Measurements from ENCODE around the gene AGBL3. TPM values are rescaled to one million over a fixed set of nuclear protein-coding genes. Genes with fewer than 3 reads are reported as not detected.
A peak's percentile ranks its signal among the peaks of the same experiment; 100 is the strongest.
"Not testable (repeated sequence)": the region's sequence is repeated elsewhere in the genome, so short reads cannot be mapped to it uniquely, and the experiment has no call there.

Gene AGBL3
- polyA plus RNA-seq, 1 donor from 2014 or later, result 1.3 TPM

- H3K27ac Mint-ChIP-seq, result peak overlapping the region in 2 of 3 donors; percentile 7 to 11
- H3K4me1 Mint-ChIP-seq, result peaks cover 14 to 22% (median 15%) of the 10 kb centered on the region in 3 donors
- no peak overlapping the region for H3K4me3 Mint-ChIP-seq
- peaks cover 7% of the 10 kb centered on the region for H3K36me3 Mint-ChIP-seq
- H3K9me3 Mint-ChIP-seq, result peaks cover 0 to 2% (median 0%) of the 10 kb centered on the region in 3 donors
- H3K27me3 Mint-ChIP-seq, result no peaks in the 10 kb centered on the region
Measured at GRCh38 chr7:134993877-134994456, 7.7 kb downstream of the AGBL3 start.

- Mint-ChIP-seq H3K9me3 (peaks cover 0 to 2% (median 0%) of the 10 kb centered on the region in 3 donors), H3K4me3 (peak overlapping the region in 1 of 4 donors; percentile 5), H3K27ac (peak overlapping the region in 1 of 3 donors; percentile 96), H3K36me3 (peaks cover 7% of the 10 kb centered on the region), H3K4me1 (peaks cover 8 to 16% (median 12%) of the 10 kb centered on the region in 3 donors), H3K27me3 (no peaks in the 10 kb centered on the region)
Measured at GRCh38 chr7:134995239-134996096, 9.2 kb downstream of the AGBL3 start.

GRCh38 chr7:134996097-134996550 is 9.8 kb downstream of the AGBL3 start:
- H3K27ac Mint-ChIP-seq, result peak overlapping the region in 1 of 3 donors; percentile 16
- peaks cover 8 to 16% (median 12%) of the 10 kb centered on the region in 3 donors for H3K4me1 Mint-ChIP-seq

DNA sequence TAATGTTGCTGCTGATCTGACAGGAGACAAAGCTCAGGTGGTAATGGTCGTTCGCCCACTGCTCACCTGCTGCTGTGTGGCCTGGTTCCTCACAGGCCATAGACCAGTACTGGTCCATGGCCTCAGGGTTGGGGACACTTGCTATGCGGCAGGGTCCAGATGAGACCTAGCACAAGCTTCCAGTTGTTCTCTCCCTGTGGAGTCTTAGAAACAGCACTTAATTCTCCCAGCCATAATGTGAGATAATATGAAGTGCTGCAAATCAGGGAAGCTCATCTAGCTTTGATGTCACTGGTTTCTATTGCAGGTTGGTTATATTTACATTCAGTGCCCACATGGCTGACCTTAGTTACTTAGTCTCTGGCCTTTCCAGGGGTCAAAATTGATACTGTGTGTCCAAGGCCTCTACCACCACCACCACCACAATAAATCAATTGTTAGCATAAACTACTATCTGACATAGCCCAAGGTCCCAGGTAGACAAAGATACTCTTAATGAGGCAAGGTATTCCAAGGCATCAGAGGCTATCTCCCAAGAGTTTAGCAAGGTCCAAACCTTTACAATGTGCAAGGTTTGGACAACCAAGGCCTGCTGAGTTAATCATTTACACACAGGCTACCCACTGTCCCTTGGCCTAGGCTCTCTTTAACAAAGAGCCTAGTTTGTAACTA is 11.0 kb downstream of the AGBL3 start:
- Mint-ChIP-seq H3K4me3 (no peak overlapping the region), H3K9me3 (peaks cover 0 to 2% (median 2%) of the 10 kb centered on the region in 3 donors), H3K36me3 (peaks cover 7% of the 10 kb centered on the region), H3K27ac (no peak overlapping the region), H3K27me3 (no peaks in the 10 kb centered on the region), H3K4me1 (peaks cover 6 to 11% (median 7%) of the 10 kb centered on the region in 3 donors)

More at GRCh38 chr7:134996097-134996550, 9.8 kb downstream of the AGBL3 start:
- Mint-ChIP-seq H3K4me3 (no peak overlapping the region), H3K9me3 (peaks cover 0 to 2% (median 0%) of the 10 kb centered on the region in 3 donors), H3K27me3 (no peaks in the 10 kb centered on the region), H3K36me3 (peaks cover 9% of the 10 kb centered on the region)

DNA sequence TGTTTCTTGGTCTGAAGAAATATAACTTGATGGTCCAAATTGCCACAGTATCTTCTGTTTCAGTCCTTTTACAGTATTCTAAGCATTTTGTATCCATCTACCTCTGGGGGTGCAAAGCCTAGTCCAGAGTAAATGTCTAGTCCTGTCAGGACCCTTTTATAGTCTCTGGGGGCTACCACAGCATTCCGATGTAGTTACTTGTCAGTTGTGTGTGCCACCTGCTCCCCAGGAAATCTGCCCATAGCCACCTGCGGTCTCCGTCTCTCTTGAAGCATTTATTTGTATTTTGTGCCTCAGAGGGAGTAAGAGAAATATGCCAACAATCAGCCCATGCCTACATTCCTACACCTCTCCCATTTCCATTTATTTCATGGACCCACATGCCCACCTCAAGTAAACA is 12.8 kb downstream of the AGBL3 start:
- H3K27ac Mint-ChIP-seq, result peak overlapping the region in 1 of 3 donors; percentile 28
- H3K4me3 Mint-ChIP-seq, result no peak overlapping the region
- H3K36me3 Mint-ChIP-seq, result peaks cover 7% of the 10 kb centered on the region
- H3K9me3 Mint-ChIP-seq, result peaks cover 0 to 2% (median 2%) of the 10 kb centered on the region in 3 donors
- H3K27me3 Mint-ChIP-seq, result no peaks in the 10 kb centered on the region
- H3K4me1 Mint-ChIP-seq, result peaks cover 0 to 4% (median 2%) of the 10 kb centered on the region in 3 donors

- Mint-ChIP-seq H3K4me3 (no peak overlapping the region), H3K36me3 (peaks cover 5% of the 10 kb centered on the region), H3K4me1 (no peaks in the 10 kb centered on the region), H3K27ac (no peak overlapping the region), H3K27me3 (no peaks in the 10 kb centered on the region), H3K9me3 (peaks cover 0 to 2% (median 2%) of the 10 kb centered on the region in 3 donors)
Measured at GRCh38 chr7:135001390-135002165, 15.3 kb downstream of the AGBL3 start.

DNA sequence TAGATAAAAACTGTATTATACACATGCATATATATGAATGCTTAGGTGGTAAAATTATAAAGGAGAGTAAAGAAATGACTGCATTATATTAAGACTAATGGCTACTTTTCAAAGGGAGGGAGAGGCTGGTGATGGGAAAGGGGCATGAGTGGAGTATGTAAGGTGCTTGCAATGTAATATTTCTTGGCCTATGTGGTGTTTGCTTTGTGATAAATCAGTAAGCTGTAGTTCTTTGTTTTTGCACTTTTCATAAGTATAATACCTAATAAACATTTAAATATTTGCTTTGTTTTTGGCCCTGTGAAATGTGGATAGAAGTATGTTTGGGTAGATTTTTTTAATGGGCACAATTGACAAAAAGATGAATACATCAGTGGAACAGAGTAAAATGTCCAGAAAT is 25.9 kb downstream of the AGBL3 start:
- Mint-ChIP-seq H3K27ac (no peak overlapping the region), H3K36me3 (peaks cover 2% of the 10 kb centered on the region), H3K4me3 (no peak overlapping the region)

DNA sequence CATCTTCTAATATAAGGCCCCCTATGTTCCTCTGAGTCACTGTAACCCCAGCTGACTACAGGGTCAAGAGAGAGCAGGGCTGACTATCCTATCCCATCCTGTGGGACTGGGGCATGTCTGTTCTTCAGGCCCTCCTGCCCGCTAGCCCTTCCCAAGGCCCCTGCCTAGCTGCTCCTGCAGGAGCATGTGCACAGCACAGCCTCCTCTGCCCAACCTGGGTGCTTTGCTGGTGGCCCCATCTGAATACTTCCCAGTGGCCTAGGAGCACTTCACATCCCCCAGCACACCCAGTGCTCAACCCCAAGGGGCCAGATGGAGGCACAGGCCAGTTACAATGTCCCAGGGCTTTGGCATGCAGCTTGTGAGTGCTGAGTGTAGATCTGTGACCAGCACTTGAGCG is 37.3 kb downstream of the AGBL3 start:
- no peaks in the 10 kb centered on the region for H3K4me1 Mint-ChIP-seq
- H3K27me3 Mint-ChIP-seq, result no peaks in the 10 kb centered on the region
- no peak overlapping the region for H3K27ac Mint-ChIP-seq
- H3K36me3 Mint-ChIP-seq, result peaks cover 5% of the 10 kb centered on the region
- no peak overlapping the region for H3K4me3 Mint-ChIP-seq
- H3K9me3 Mint-ChIP-seq, result peaks cover 0 to 17% (median 6%) of the 10 kb centered on the region in 3 donors

More for the DNA sequence above, 25.9 kb downstream of the AGBL3 start:
- peaks cover 1% of the 10 kb centered on the region for H3K27me3 Mint-ChIP-seq
- no peaks in the 10 kb centered on the region for H3K4me1 Mint-ChIP-seq
- H3K9me3 Mint-ChIP-seq, result peaks cover 0 to 3% (median 3%) of the 10 kb centered on the region in 3 donors

DNA sequence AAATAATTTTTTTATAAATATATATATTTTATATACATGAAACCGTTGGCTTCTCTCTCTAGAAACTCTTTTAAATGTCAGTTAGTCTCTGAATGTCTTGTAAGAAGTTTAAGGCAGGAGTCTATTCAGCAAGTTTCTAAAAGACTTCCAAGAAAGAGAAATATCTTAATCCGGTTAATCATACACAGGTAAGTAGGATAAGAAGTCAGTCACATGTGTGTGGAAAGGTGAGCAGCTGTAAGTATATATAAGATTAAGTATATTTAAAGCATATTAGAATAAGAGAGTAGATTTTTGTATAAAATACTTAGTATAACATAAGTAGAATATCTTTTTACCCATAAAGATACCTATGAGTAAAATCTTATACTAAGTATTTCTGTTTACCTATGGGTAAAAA is 48.9 kb downstream of the AGBL3 start:
- no peaks in the 10 kb centered on the region for H3K36me3 Mint-ChIP-seq
- no peak overlapping the region for H3K4me3 Mint-ChIP-seq
- H3K27ac Mint-ChIP-seq, result no peak overlapping the region
- H3K4me1 Mint-ChIP-seq, result no peaks in the 10 kb centered on the region
- peaks cover 2% of the 10 kb centered on the region for H3K27me3 Mint-ChIP-seq
- no peaks in the 10 kb centered on the region for H3K9me3 Mint-ChIP-seq

GRCh38 chr7:135067017-135067416 is 80.7 kb downstream of the AGBL3 start:
- Mint-ChIP-seq H3K9me3 (peaks cover 2 to 16% (median 3%) of the 10 kb centered on the region in 3 donors), H3K4me3 (peak overlapping the region in 1 of 4 donors; percentile 47)
- not testable (repeated sequence) for H3K4me1 Mint-ChIP-seq, H3K36me3 Mint-ChIP-seq, H3K27me3 Mint-ChIP-seq, H3K27ac Mint-ChIP-seq

DNA sequence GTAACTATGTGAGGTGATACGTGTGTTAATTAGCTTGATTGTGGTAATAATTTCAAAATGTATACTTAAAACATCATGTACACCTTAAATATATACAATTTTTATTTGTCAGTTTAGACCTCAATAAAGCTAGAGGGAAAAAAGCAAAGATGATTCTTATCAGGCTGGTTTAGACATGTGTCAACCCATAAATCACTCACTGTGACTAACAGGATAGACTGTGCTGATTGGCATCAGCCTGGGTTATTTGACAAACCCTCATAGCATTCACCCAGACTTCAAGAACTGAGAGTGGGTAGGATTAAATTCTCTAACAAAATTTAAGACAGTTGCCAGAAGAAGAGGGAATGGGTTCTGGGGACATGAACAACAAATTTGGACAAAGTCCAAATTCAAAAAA is 87.8 kb downstream of the AGBL3 start:
- H3K4me1 Mint-ChIP-seq, result no peaks in the 10 kb centered on the region
- H3K9me3 Mint-ChIP-seq, result no peaks in the 10 kb centered on the region
- no peaks in the 10 kb centered on the region for H3K27me3 Mint-ChIP-seq
- peaks cover 2% of the 10 kb centered on the region for H3K36me3 Mint-ChIP-seq
- no peak overlapping the region for H3K27ac Mint-ChIP-seq
- H3K4me3 Mint-ChIP-seq, result no peak overlapping the region

DNA sequence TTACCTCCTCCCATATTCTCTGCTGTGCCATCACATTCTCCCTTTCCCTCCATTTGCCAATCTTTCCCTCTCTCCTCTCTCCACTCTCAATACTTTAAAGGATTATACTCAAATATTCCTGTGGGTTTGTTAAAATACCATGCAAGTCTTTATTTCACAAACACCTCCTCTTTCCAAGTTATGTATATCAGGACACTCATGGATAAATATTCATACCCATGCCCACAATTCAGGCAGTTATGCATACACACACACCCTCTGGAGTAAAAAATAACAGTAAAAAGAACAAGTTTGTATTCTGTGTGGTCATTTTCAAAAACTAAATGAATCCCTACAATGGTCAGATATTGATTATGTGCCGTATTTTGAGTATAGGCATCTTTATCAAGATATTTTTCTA is 88.2 kb downstream of the AGBL3 start:
- H3K9me3 Mint-ChIP-seq, result no peaks in the 10 kb centered on the region
- no peak overlapping the region for H3K4me3 Mint-ChIP-seq
- H3K27ac Mint-ChIP-seq, result no peak overlapping the region
- peaks cover 2% of the 10 kb centered on the region for H3K36me3 Mint-ChIP-seq
- H3K4me1 Mint-ChIP-seq, result no peaks in the 10 kb centered on the region
- H3K27me3 Mint-ChIP-seq, result no peaks in the 10 kb centered on the region

- no peaks in the 10 kb centered on the region for H3K9me3 Mint-ChIP-seq
- H3K27ac Mint-ChIP-seq, result no peak overlapping the region
- H3K4me1 Mint-ChIP-seq, result no peaks in the 10 kb centered on the region
- H3K4me3 Mint-ChIP-seq, result no peak overlapping the region
- peaks cover 2% of the 10 kb centered on the region for H3K36me3 Mint-ChIP-seq
- no peaks in the 10 kb centered on the region for H3K27me3 Mint-ChIP-seq
Measured at GRCh38 chr7:135075716-135076115, 89.4 kb downstream of the AGBL3 start.

DNA sequence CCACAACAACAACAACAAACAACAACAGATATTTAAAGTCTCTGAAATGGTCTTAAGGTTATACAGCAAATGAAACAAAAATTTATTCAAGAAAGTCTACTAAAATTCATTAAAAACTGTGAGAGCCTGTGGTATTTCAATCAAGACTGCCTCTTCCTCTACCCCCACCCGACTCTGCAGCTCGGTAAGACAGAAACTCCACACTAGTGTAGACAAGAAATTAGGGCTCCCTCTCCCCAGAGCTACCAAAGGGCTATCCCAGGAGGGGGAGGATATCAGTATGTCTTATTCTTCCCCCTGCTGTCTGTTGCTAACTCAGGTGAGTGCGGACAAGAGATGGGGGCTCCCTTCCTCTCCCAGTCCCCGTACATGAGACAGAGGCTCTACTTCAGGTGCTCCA is 90.6 kb downstream of the AGBL3 start:
- Mint-ChIP-seq H3K27ac (no peak overlapping the region), H3K4me3 (no peak overlapping the region), H3K36me3 (peaks cover 2% of the 10 kb centered on the region), H3K4me1 (no peaks in the 10 kb centered on the region), H3K9me3 (no peaks in the 10 kb centered on the region), H3K27me3 (no peaks in the 10 kb centered on the region)
